ENCODE measurements around the gene SCNN1A.

SCNN1A gene

GRCh38 chr12:6336889-6337853, 38.2 kb downstream of the SCNN1A start:
- TF ChIP-seq REST (IDR thresholded peaks at IDR 0.05; ENCODE audit: insufficient read depth in 1 of 2, low read depth in 2 of 2, low read length in 2 of 2): 0 out of 4 replicates have a peak, but pooled peaks of 1 of the 2 experiments have one; percentile 39
- no peak for TF ChIP-seq TAF1 (IDR thresholded peaks at IDR 0.05; ENCODE audit: borderline replicate concordance, insufficient read depth, low read length)
- no peak for TF ChIP-seq SIN3A (IDR thresholded peaks at IDR 0.05; ENCODE audit: borderline replicate concordance, insufficient read depth, low read length)
- TF ChIP-seq POLR2AphosphoS5 (IDR thresholded peaks at IDR 0.05; ENCODE audit: low read depth, low read length): no peak

- peak; percentile 66 for TF ChIP-seq POLR2AphosphoS5 (IDR thresholded peaks at IDR 0.05; ENCODE audit: low read depth, low read length)
- TF ChIP-seq SIN3A (IDR thresholded peaks at IDR 0.05; ENCODE audit: borderline replicate concordance, insufficient read depth, low read length): peak; percentile 69; the same call in 1 of the 2 replicates
- no peak for TF ChIP-seq FOXP2 (optimal IDR thresholded peaks at IDR 0.05; ENCODE audit: borderline replicate concordance, extremely low read depth, extremely low read length, insufficient read depth)
- 0 out of 2 replicates have a peak, but pooled peaks have one; percentile 61 for TF ChIP-seq TAF1 (IDR thresholded peaks at IDR 0.05; ENCODE audit: borderline replicate concordance, insufficient read depth, low read length)
- TF ChIP-seq REST (IDR thresholded peaks at IDR 0.05; ENCODE audit: insufficient read depth in 1 of 2, low read depth in 2 of 2, low read length in 2 of 2): peak in 1 of 2 experiments; percentile 66; a peak in 1 of 4 replicates
These were observed 39.1 kb downstream of the SCNN1A start for GRCh38 chr12:6336079-6336888.

- TF ChIP-seq POLR2AphosphoS5 (IDR thresholded peaks at IDR 0.05; ENCODE audit: low read depth, low read length) (peak; percentile 35; the same call in 1 of the 2 replicates), SIN3A (IDR thresholded peaks at IDR 0.05; ENCODE audit: borderline replicate concordance, insufficient read depth, low read length) (no peak)
These were observed 39.8 kb downstream of the SCNN1A start for GRCh38 chr12:6335451-6336078.

GRCh38 chr12:6334940-6335450, 40.4 kb downstream of the SCNN1A start:
- no peak for TF ChIP-seq POLR2AphosphoS5 (IDR thresholded peaks at IDR 0.05; ENCODE audit: low read depth, low read length)
- no peak for TF ChIP-seq REST (IDR thresholded peaks at IDR 0.05; ENCODE audit: insufficient read depth in 1 of 2, low read depth in 2 of 2, low read length in 2 of 2)
- TF ChIP-seq FOXP2 (optimal IDR thresholded peaks at IDR 0.05; ENCODE audit: borderline replicate concordance, extremely low read depth, extremely low read length, insufficient read depth): no peak
- no peak for TF ChIP-seq TAF1 (IDR thresholded peaks at IDR 0.05; ENCODE audit: borderline replicate concordance, insufficient read depth, low read length)
- no peak for TF ChIP-seq SIN3A (IDR thresholded peaks at IDR 0.05; ENCODE audit: borderline replicate concordance, insufficient read depth, low read length)

- no peak for TF ChIP-seq POLR2AphosphoS5 (IDR thresholded peaks at IDR 0.05; ENCODE audit: low read depth, low read length)
- TF ChIP-seq SIN3A (IDR thresholded peaks at IDR 0.05; ENCODE audit: borderline replicate concordance, insufficient read depth, low read length): no peak
- TF ChIP-seq FOXP2 (optimal IDR thresholded peaks at IDR 0.05; ENCODE audit: borderline replicate concordance, extremely low read depth, extremely low read length, insufficient read depth): no peak
- TF ChIP-seq REST (IDR thresholded peaks at IDR 0.05; ENCODE audit: insufficient read depth in 1 of 2, low read depth in 2 of 2, low read length in 2 of 2): no peak
- TF ChIP-seq TAF1 (IDR thresholded peaks at IDR 0.05; ENCODE audit: borderline replicate concordance, insufficient read depth, low read length): no peak
These were observed 41.0 kb downstream of the SCNN1A start for GRCh38 chr12:6334359-6334758.

Measured in PFSK-1 (cell line).